ENCODE results near the gene RASL12. TPM values are rescaled to one million over a fixed set of nuclear protein-coding genes. Genes with fewer than 3 reads are reported as not detected.

Gene RASL12
- total and polyA plus RNA-seq, 2 of the 4 experiments (the other 2 are of a cell fraction) = 0.18 to 0.22 TPM

GRCh38 chr15:65067645-65068402 lies at the start of gene RASL12 (continued):
- TF ChIP-seq USF2 (IDR thresholded peaks at IDR 0.05; ENCODE audit: low read depth, low read length) (no peak), FOS (IDR thresholded peaks at IDR 0.05; ENCODE audit: low read depth, low read length) (no peak), SMC3 (IDR thresholded peaks at IDR 0.05; ENCODE audit: low read depth, low read length) (no peak)

- Histone ChIP-seq H3K14ac (replicated peaks; ENCODE audit: low read depth, low read length) (no peak overlapping the region), H3K27ac (ENCODE audit: insufficient read depth, low read length) (no peak overlapping the region), H2BK15ac (ENCODE audit: low read depth, low read length) (no peak overlapping the region), H3K23ac (ENCODE audit: low read depth, low read length) (no peak overlapping the region), H3K79me1 (ENCODE audit: low read depth in 1 of 2, low read length in 2 of 2) (peaks cover 8 to 9% of the 10 kb centered on the region in 2 experiments; a peak in 3 of 4 replicates), H3K4ac (ENCODE audit: low read depth, low read length) (no peak overlapping the region), H4K5ac (ENCODE audit: low read depth, low read length) (no peak overlapping the region), H3K36me3 (ENCODE audit: control insufficient read depth, insufficient read depth, low read length) (peaks cover 30% of the 10 kb centered on the region), H2BK5ac (ENCODE audit: low read depth, low read length, poor library complexity, severe bottlenecking) (no peak overlapping the region), H3K9me1 (ENCODE audit: insufficient read depth, low read length) (peaks cover 9% of the 10 kb centered on the region; the same call in 1 of the 2 replicates), H3K56ac (ENCODE audit: extremely low read depth, insufficient read depth, low read length) (no peak overlapping the region), H2BK20ac (ENCODE audit: low read depth, low read length) (no peak overlapping the region), H3K4me3 (ENCODE audit: insufficient read depth, low read depth, low read length) (no peak overlapping the region), H4K20me1 (ENCODE audit: insufficient read depth, low read length) (peaks cover 10% of the 10 kb centered on the region), H2AK5ac (ENCODE audit: low read depth, low read length) (no peak overlapping the region), H4K91ac (ENCODE audit: insufficient read depth, low read depth, low read length) (no peak overlapping the region), H2BK120ac (ENCODE audit: low read depth, low read length) (no peak overlapping the region), H4K8ac (ENCODE audit: low read depth in 2 of 2, low read length in 2 of 2) (no peak overlapping the region), H3K4me2 (ENCODE audit: low read depth, low read length) (no peak overlapping the region), H3K4me1 (ENCODE audit: control insufficient read depth, insufficient read depth, low read length) (no peaks in the 10 kb centered on the region), H2AK9ac (replicated peaks; ENCODE audit: low read depth, low read length, poor library complexity) (no peak overlapping the region), H3K9me3 (ENCODE audit: control insufficient read depth, insufficient read depth, low read length) (no peaks in the 10 kb centered on the region), H2AFZ (replicated peaks; ENCODE audit: low read length, poor library complexity) (no peak overlapping the region), H3K27me3 (ENCODE audit: control insufficient read depth, insufficient read depth, low read length) (no peaks in the 10 kb centered on the region), H3K18ac (ENCODE audit: low read depth, low read length) (no peak overlapping the region), H3K9ac (ENCODE audit: low read depth, low read length) (no peak overlapping the region)
- in situ Hi-C loops (cut with MboI; ENCODE audit: low sequenced_read_pairs) = no loop called here
- ChIA-PET CTCF (interaction anchor here (0.6 to 0.9 kb wide), 2 partner anchors 14 to 24 kb away, joined by 3 to 6 read pairs; no protein-coding TSS in a partner anchor), POLR2A (ENCODE audit: unreplicated experiment) (no interaction called here)
- no TSS peak for BruUV-seq (replicated peaks)
- no CpG with 5 or more reads among the region's 5 CpGs for WGBS, 2 experiments (ENCODE audit: extremely low coverage in 2 of 2, insufficient read length in 1 of 2)
- intact Hi-C loops (cut with micrococcal nuclease) = loop anchor here (10.0 kb wide), 1 partner anchor 49 kb away; no protein-coding TSS in a partner anchor
- DNase-seq (no peak), ATAC-seq (ENCODE audit: low read depth) (no peak)
- TF ChIP-seq SMC3 (IDR thresholded peaks at IDR 0.05; ENCODE audit: low read depth, low read length) (no peak), CTCF (conservative IDR thresholded peaks at IDR 0.05; ENCODE audit: low read depth, low read length) (no peak), USF2 (IDR thresholded peaks at IDR 0.05; ENCODE audit: low read depth, low read length) (no peak), ELK1 (IDR thresholded peaks at IDR 0.05; ENCODE audit: borderline replicate concordance, low read depth, low read length) (no peak), NFE2L2 (IDR thresholded peaks at IDR 0.05; ENCODE audit: low read depth, low read length) (no peak)
- dilution Hi-C loops (cut with HindIII; ENCODE audit: low sequenced_read_pairs, unreplicated experiment) = no loop called here
Observed at GRCh38 chr15:65115542-65115941, 47.8 kb upstream of the RASL12 start.

Measured in IMR-90 (cell line).